Measurements from ENCODE around the gene EPHA6. TPM values are rescaled to one million over a fixed set of nuclear protein-coding genes. Genes with fewer than 3 reads are reported as not detected.

Gene EPHA6
- total RNA-seq, 2 donors from 2014 or later: 0.52 to 2.0 TPM

DNA sequence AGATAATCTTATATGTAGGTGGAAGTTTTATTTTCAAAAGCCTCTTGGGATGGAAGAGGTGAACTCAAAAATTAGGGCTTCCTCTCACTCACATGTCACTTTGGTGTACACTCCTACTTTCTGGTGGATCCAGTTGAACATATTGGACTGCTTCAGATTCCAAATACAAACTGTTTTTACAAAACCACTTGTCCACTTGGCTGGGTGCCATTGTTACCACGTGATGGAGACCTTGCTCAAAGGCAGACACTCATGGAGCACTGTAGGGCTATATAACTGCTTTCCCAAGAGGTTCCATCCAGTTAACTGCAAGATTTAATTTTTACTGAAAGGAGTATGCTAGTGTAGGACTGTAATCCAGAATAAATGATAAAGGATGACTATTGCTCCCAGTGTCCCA lies 307.0 kb downstream of the EPHA6 start:
- WGBS, 2 donors: 48 to 55% methylated on average over 1 of the region's 1 CpG
- H3K27ac ChIP-seq: no peak overlapping the region
- no peak for DNase-seq

DNA sequence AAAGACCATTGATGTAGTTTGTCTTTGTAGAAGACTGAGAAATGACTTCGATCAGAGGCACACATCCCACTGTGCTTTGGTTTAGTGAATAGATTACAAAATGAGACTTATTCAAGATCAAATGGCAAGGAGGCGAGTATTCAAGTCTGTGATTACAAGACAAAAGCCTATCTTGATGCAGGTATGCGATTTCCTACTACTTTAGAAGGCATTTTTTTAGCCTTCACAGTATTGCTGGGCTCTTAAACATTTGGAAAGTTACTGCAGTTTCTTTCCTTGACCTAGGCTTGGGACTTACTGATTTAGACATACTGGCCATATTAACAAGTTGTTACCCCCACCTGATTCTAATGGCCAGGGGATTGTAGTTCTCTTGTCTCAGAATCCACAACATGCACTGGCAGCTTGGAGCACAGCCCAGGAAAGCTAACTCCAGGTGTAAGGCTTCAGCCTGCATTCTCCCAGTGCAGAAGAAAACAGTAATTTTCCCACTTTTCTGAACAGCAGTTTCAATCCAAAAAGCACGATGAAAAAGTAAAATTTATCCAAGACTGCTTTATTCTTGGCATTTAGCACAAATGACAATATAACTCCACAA lies 311.6 kb downstream of the EPHA6 start:
- Histone ChIP-seq H3K27ac (no peak overlapping the region), H3K36me3 (replicated peaks in 1 of 2; ENCODE audit: insufficient read depth in 1 of 2, low read depth in 2 of 2) (no peaks in the 10 kb centered on the region), H3K9me3 (no peaks in the 10 kb centered on the region), H3K4me1 (no peaks in the 10 kb centered on the region), H3K27me3 (no peaks in the 10 kb centered on the region), H3K4me3 (no peak overlapping the region)
- no peak for ATAC-seq
- WGBS, 2 donors: 37 to 39% methylated on average over 4 of the region's 4 CpGs
- TF ChIP-seq, protein P1, sequence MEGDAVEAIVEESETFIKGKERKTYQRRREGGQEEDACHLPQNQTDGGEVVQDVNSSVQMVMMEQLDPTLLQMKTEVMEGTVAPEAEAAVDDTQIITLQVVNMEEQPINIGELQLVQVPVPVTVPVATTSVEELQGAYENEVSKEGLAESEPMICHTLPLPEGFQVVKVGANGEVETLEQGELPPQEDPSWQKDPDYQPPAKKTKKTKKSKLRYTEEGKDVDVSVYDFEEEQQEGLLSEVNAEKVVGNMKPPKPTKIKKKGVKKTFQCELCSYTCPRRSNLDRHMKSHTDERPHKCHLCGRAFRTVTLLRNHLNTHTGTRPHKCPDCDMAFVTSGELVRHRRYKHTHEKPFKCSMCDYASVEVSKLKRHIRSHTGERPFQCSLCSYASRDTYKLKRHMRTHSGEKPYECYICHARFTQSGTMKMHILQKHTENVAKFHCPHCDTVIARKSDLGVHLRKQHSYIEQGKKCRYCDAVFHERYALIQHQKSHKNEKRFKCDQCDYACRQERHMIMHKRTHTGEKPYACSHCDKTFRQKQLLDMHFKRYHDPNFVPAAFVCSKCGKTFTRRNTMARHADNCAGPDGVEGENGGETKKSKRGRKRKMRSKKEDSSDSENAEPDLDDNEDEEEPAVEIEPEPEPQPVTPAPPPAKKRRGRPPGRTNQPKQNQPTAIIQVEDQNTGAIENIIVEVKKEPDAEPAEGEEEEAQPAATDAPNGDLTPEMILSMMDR (IDR thresholded peaks at IDR 0.05): no peak
- no peak for TF ChIP-seq POLR2A (IDR thresholded peaks at IDR 0.05)
- intact Hi-C loops (cut with DNase I): no loop called here
- no peak for DNase-seq

More for the DNA sequence above, 307.0 kb downstream of the EPHA6 start:
- TF ChIP-seq, protein P1 (IDR thresholded peaks at IDR 0.05): no peak
- no peak for TF ChIP-seq POLR2A (IDR thresholded peaks at IDR 0.05)
- no peaks in the 10 kb centered on the region for H3K4me1 ChIP-seq
- H3K9me3 ChIP-seq: no peaks in the 10 kb centered on the region
- intact Hi-C loops (cut with DNase I): no loop called here
- H3K36me3 ChIP-seq (replicated peaks in 1 of 2; ENCODE audit: insufficient read depth in 1 of 2, low read depth in 2 of 2): no peaks in the 10 kb centered on the region
- no peak for ATAC-seq
- no peaks in the 10 kb centered on the region for H3K27me3 ChIP-seq
- H3K4me3 ChIP-seq: no peak overlapping the region

DNA sequence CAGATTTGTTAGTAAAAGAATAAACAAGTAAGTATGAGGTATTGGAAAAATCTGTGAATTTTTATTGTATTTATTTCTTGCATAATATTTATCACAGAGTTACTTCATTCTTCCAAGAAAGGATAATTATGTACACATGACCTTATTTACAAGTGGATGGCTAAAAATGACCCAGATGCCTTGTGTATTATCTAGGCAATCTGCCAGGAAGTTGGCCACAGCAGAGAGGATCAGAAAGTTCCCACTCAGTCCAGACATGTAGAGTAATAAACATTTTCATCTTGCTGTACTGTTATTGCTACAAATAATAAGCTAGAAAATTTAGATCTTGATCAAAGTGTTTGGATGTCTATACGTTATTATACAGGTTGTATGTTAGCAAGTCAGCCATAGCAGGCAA lies 317.1 kb downstream of the EPHA6 start:
- Histone ChIP-seq H3K4me3 (no peak overlapping the region), H3K27ac (no peak overlapping the region), H3K36me3 (replicated peaks in 1 of 2; ENCODE audit: insufficient read depth in 1 of 2, low read depth in 2 of 2) (no peaks in the 10 kb centered on the region), H3K9me3 (peaks cover 0 to 3% (median 0%) of the 10 kb centered on the region in 3 donors), H3K27me3 (no peaks in the 10 kb centered on the region), H3K4me1 (no peaks in the 10 kb centered on the region)
- ATAC-seq (no peak), DNase-seq (no peak)
- intact Hi-C loops (cut with DNase I): no loop called here
- TF ChIP-seq POLR2A (IDR thresholded peaks at IDR 0.05): no peak
- TF ChIP-seq, protein P1 (IDR thresholded peaks at IDR 0.05): no peak
- 62 to 63% methylated on average over 1 of the region's 1 CpG for WGBS, 2 donors

DNA sequence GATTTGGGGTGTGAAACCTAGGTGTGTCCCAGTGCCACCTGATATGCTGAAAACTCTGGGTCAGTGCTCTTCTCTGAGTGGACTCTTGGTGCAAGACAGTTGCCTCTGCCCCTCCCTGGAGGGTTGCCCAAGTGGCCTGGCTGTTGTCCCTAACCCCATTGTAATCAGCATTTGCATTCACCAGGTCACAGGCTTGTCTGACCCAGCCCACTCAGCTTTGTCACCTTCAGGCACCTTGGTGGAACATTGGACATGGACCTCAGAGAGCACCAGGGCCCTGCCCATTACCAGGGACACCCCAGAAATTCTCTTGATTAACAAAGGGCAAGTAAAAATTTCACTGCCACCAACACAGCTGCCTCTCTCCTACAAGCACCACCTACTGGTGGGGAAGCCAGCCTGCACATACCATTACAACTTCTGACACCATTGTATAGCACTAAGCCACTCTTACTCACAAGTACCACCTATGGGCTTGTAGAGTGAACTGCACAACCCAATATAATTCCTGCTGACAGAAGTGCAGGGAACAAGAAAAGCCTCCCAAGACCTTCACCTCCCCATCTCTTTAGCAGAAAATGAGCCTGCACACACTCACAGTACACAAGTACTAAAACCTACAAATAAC lies 324.6 kb downstream of the EPHA6 start:
- intact Hi-C loops (cut with DNase I): no loop called here
- DNase-seq: no peak
- no peaks in the 10 kb centered on the region for H3K4me1 ChIP-seq
- H3K27ac ChIP-seq: no peak overlapping the region
- no peak overlapping the region for H3K4me3 ChIP-seq
- H3K36me3 ChIP-seq (replicated peaks in 1 of 2; ENCODE audit: insufficient read depth in 1 of 2, low read depth in 2 of 2): no peaks in the 10 kb centered on the region
- no peak for ATAC-seq
- H3K9me3 ChIP-seq: peaks cover 0 to 19% (median 0%) of the 10 kb centered on the region in 3 donors
- TF ChIP-seq, protein P1 (IDR thresholded peaks at IDR 0.05): no peak
- TF ChIP-seq POLR2A (IDR thresholded peaks at IDR 0.05): no peak
- no peaks in the 10 kb centered on the region for H3K27me3 ChIP-seq

DNA sequence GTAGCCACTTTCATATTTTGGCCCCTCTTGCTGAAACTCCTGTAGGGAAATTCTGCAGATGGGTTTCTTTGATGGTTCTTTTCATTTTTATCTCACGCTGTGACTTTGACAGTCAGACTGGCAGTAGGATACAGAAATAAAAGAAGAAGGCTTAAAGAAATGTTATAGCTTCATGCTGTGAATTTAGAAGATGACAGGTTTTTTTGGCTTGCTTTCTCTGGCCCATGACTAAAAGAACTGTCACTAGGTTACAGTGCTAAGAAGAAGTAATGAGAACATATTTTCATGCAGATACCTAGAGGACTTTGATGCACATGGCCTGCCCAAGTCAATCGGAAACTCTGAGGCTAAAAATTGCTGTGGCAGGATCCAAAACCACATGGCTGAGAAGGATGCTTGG lies 334.5 kb downstream of the EPHA6 start:
- ATAC-seq (no peak), DNase-seq (no peak)
- WGBS, 2 donors: 68 to 81% methylated on average over 2 of the region's 2 CpGs

More for the DNA sequence above, 334.5 kb downstream of the EPHA6 start:
- H3K27ac ChIP-seq: no peak overlapping the region
- no peaks in the 10 kb centered on the region for H3K4me1 ChIP-seq
- intact Hi-C loops (cut with DNase I): no loop called here
- no peaks in the 10 kb centered on the region for H3K27me3 ChIP-seq
- H3K36me3 ChIP-seq (replicated peaks in 1 of 2; ENCODE audit: insufficient read depth in 1 of 2, low read depth in 2 of 2): no peaks in the 10 kb centered on the region
- no peak overlapping the region for H3K4me3 ChIP-seq
- no peak for TF ChIP-seq POLR2A (IDR thresholded peaks at IDR 0.05)
- TF ChIP-seq, protein P1 (IDR thresholded peaks at IDR 0.05): no peak
- H3K9me3 ChIP-seq: no peaks in the 10 kb centered on the region
